HCT116 (cell line): ENCODE results near the gene PCYT1A. TPM values are rescaled to one million over a fixed set of nuclear protein-coding genes. Genes with fewer than 3 reads are reported as not detected.

Source experiments
- ATAC-seq: fragments of 200-7000 bp; cut with Tn5 transposase; 2 replicates; pipeline ENCODE4 v1.9.1; 2020; ENCODE audit warnings: mild to moderate bottlenecking, moderate library complexity
- BruUV-seq: library from RNA; stranded (reverse); fragments of 400-500 nt; replicated peaks from 2 replicates; lab custom pipeline; 2021; lab: Mats Ljungman, UMichigan
- CTCF ChIA-PET: fragments of 300-600 bp; sonication (Branson Sonifier 250); formaldehyde crosslinking; loops from one replicate; lab custom pipeline; 2021; ENCODE audit warnings: antibody characterized with exemption; lab: Charles Lee
- POLR2A ChIA-PET: fragments of 300-600, 350-600 bp; sonication (Branson Sonifier 250); formaldehyde crosslinking; loops from one replicate; lab custom pipeline; 2021; ENCODE audit warnings: antibody characterized with exemption; lab: Charles Lee
- RAD21 ChIA-PET, 2 experiments: fragments of 300-600 bp; sonication (Branson Sonifier 250); formaldehyde crosslinking; loops; one replicate each; lab custom pipeline; 2023; ENCODE audit warnings: low total read pairs in 2 of 2; ENCODE audit not compliant: uncharacterized antibody in 2 of 2, unreplicated experiment in 2 of 2, low non-redundant PET in 1 of 2; lab: Charles Lee
- DNase-seq: peaks from one replicate; pipeline ENCODE4 v3.0.0-alpha.2; 2010; ENCODE audit warnings: low read depth, low spot score
- H2AFZ ChIP-seq: fragments of 200-600 bp; shearing (Covaris generic), sonication (generic); 2 replicates; pipeline ENCODE4 v1.6.1; 2017; ENCODE audit warnings: low read depth, mixed run types, mixed read lengths, antibody characterized with exemption, low read length; ENCODE audit not compliant: poor library complexity, severe bottlenecking
- H3K27ac ChIP-seq: 2 replicates; pipeline ENCODE4 v1.5.1; 2012; ENCODE audit warnings: low read depth, low read length
- H3K27me3 ChIP-seq: fragments of 200-600 bp; sonication (generic); 2 replicates; pipeline ENCODE4 v1.6.1; 2016; ENCODE audit warnings: mixed run types, low read length, mixed read lengths; ENCODE audit not compliant: insufficient read depth
- H3K36me3 ChIP-seq, 2 experiments: fragments of 200-500 bp in 1 of 2; fragments of 200-600 bp in 1 of 2; sonication (Bioruptor generic) in 1 of 2; sonication (generic) in 1 of 2; 2 replicates each; pipeline versions ENCODE4 v1.5.1 to v1.6.1; 2014 to 2016; ENCODE audit warnings: low read length in 2 of 2, inconsistent platforms in 1 of 2, mixed read lengths in 1 of 2, mixed run types in 1 of 2; ENCODE audit not compliant: insufficient read depth in 2 of 2, control insufficient read depth in 1 of 2
- H3K4me1 ChIP-seq, 2 experiments: fragments of 200-600 bp in 1 of 2; sonication (generic) in 1 of 2; 2 replicates each; pipeline versions ENCODE4 v1.5.1 to v1.6.1; 2012 to 2017; ENCODE audit warnings: low read length in 2 of 2, inconsistent platforms in 1 of 2, mild to moderate bottlenecking in 1 of 2, mixed read lengths in 1 of 2, mixed run types in 1 of 2, moderate library complexity in 1 of 2; ENCODE audit not compliant: insufficient read depth in 2 of 2, control insufficient read depth in 1 of 2
- H3K4me2 ChIP-seq: fragments of 200-600 bp; sonication (generic); 2 replicates; pipeline ENCODE4 v1.6.1; 2017; ENCODE audit warnings: mixed run types, low read length, mixed read lengths
- H3K4me3 ChIP-seq, 2 experiments: fragments of 200-600 bp in 1 of 2; sonication (generic) in 1 of 2; replicated peaks in 1 of 2; 2 replicates each; pipeline ENCODE4 v1.5.1; 2011 to 2016; ENCODE audit warnings: low read length in 2 of 2, control low read depth in 1 of 2, low read depth in 1 of 2, mild to moderate bottlenecking in 1 of 2, mixed read lengths in 1 of 2, mixed run types in 1 of 2
- H3K79me2 ChIP-seq: fragments of 200-600 bp; sonication (generic); 2 replicates; pipeline ENCODE4 v1.6.1; 2017; ENCODE audit warnings: mild to moderate bottlenecking, mixed run types, low read length, moderate library complexity, mixed read lengths; ENCODE audit not compliant: insufficient read depth
- H3K9ac ChIP-seq: fragments of 200-600 bp; sonication (generic); 2 replicates; pipeline ENCODE4 v1.6.1; 2016; ENCODE audit warnings: low read length, mixed read lengths
- H3K9me2 ChIP-seq: fragments of 200-600 bp; sonication (generic), shearing (Covaris generic); 2 replicates; pipeline ENCODE4 v1.6.1; 2017; ENCODE audit warnings: mixed run types, mild to moderate bottlenecking, moderate library complexity; ENCODE audit not compliant: insufficient read depth
- H3K9me3 ChIP-seq, 2 experiments: fragments of 200-500 bp in 1 of 2; fragments of 200-600 bp in 1 of 2; sonication (Bioruptor generic) in 1 of 2; sonication (generic) in 1 of 2; 2 replicates each; pipeline ENCODE4 v1.6.1; 2014 to 2017; ENCODE audit warnings: low read length in 2 of 2, mixed read lengths in 2 of 2, inconsistent platforms in 1 of 2, low read depth in 1 of 2, mild to moderate bottlenecking in 1 of 2, mixed run types in 1 of 2, moderate library complexity in 1 of 2; ENCODE audit not compliant: control insufficient read depth in 1 of 2, insufficient read depth in 1 of 2
- H4K20me1 ChIP-seq: fragments of 200-600 bp; sonication (generic), shearing (Covaris generic); 2 replicates; pipeline ENCODE4 v1.6.1; 2017; ENCODE audit warnings: mixed run types, mild to moderate bottlenecking, moderate library complexity; ENCODE audit not compliant: insufficient read depth
- CBX3 ChIP-seq: IDR thresholded peaks from 2 replicates; pipeline ENCODE4 v1.6.1; 2012; ENCODE audit warnings: low read depth
- EZH2phosphoT487 ChIP-seq: fragments of 200-600 bp; IDR thresholded peaks from 2 replicates; pipeline ENCODE4 v1.6.1; 2018; ENCODE audit warnings: antibody characterized with exemption, borderline replicate concordance
- FOSL1 ChIP-seq: IDR thresholded peaks from 2 replicates; pipeline ENCODE4 v1.6.1; 2012; ENCODE audit warnings: low read depth
- JUND ChIP-seq: IDR thresholded peaks from 2 replicates; pipeline ENCODE4 v1.6.1; 2012
- POLR2A ChIP-seq: IDR thresholded peaks from 2 replicates; pipeline ENCODE4 v1.7.0; 2011; ENCODE audit warnings: borderline replicate concordance; ENCODE audit not compliant: insufficient read depth, insufficient read length; ENCODE audit errors: extremely low read depth
- POLR2AphosphoS5 ChIP-seq: IDR thresholded peaks from 2 replicates; pipeline ENCODE4 v1.6.1; 2011; ENCODE audit warnings: mild to moderate bottlenecking, low read depth, low read length, moderate library complexity
- RAD21 ChIP-seq: IDR thresholded peaks from 2 replicates; pipeline ENCODE4 v1.6.1; 2012; ENCODE audit warnings: low read depth, mild to moderate bottlenecking
- SIN3A ChIP-seq: IDR thresholded peaks from 2 replicates; pipeline ENCODE4 v1.6.1; 2012; ENCODE audit warnings: low read depth
- ZFX ChIP-seq: fragments of 450-650 bp; IDR thresholded peaks from 2 replicates; pipeline ENCODE4 v1.6.1; 2017
- ZNF274 ChIP-seq: fragments of 200-500 bp; sonication (Bioruptor generic); IDR thresholded peaks from 2 replicates; pipeline ENCODE4 v1.6.1; 2014; ENCODE audit warnings: mild to moderate bottlenecking, low read depth, low read length, inconsistent platforms
- intact Hi-C: fragments of 100-400 bp; cut with micrococcal nuclease; formaldehyde crosslinking; loops from 2 replicates; pipeline ENCODE4 v1.10.0; 2022
- total RNA-seq: library from RNA; stranded (reverse); gene quantifications from one replicate; pipeline ENCODE4 v1.2.1, GENCODE V29; 2021; ENCODE audit not compliant: unreplicated experiment
- TF ChIP-seq, protein P1 (sequence below): IDR thresholded peaks from 2 replicates; pipeline ENCODE4 v1.6.1; 2012
- TF ChIP-seq, protein P2 (sequence below), 3 experiments: fragments of 200-600 bp in 1 of 3; sonication (generic) in 1 of 3; IDR thresholded peaks in 2 of 3; conservative IDR thresholded peaks in 1 of 3; 2 replicates each; pipeline ENCODE4 v1.5.1; 2012 to 2017; ENCODE audit warnings: low read depth in 2 of 3, low read length in 2 of 3, antibody characterized with exemption in 1 of 3, borderline replicate concordance in 1 of 3, control low read depth in 1 of 3, mild to moderate bottlenecking in 1 of 3, mixed read lengths in 1 of 3, mixed run types in 1 of 3, moderate library complexity in 1 of 3; ENCODE audit not compliant: insufficient read depth in 1 of 3
- TF ChIP-seq, protein P3 (sequence below): IDR thresholded peaks from 2 replicates; pipeline ENCODE4 v1.6.1; 2012; ENCODE audit warnings: low read depth

PCYT1A gene
- total RNA-seq, 1 experiment from 2014 or later = 32.1 TPM

DNA sequence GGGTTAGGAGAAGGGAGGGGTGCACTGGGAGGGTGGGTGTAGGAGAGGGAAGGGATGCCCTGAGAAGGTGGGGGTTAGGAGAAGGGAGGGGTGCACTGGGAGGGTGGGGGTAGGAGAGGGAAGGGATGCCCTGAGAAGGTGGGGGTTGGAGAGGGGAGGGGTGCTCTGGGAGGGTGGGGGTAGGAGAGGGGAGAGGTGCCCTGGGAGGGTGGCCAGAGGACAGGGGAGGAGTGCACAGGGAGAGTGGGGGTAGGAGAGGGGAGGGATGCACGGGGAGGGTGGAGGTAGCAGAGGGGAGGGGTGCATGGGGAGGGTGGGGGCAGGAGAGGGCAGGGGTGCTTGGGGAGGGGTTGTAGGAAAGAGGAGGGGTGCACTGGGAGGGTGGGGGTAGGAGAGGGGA lies 47.5 kb upstream of the PCYT1A start:
- POLR2A ChIA-PET = no interaction called here
- intact Hi-C loops = loop anchor here (5.0 kb wide), 1 partner anchor 167 kb away; the partner anchor contains the start of gene RNF168

More for the DNA sequence above, 47.5 kb upstream of the PCYT1A start:
- TF ChIP-seq, protein P1, sequence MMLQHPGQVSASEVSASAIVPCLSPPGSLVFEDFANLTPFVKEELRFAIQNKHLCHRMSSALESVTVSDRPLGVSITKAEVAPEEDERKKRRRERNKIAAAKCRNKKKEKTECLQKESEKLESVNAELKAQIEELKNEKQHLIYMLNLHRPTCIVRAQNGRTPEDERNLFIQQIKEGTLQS = no peak
- TF ChIP-seq ZNF274 = no peak
- no peak for TF ChIP-seq POLR2A
- TF ChIP-seq FOSL1 = no peak
- TF ChIP-seq, protein P2, sequence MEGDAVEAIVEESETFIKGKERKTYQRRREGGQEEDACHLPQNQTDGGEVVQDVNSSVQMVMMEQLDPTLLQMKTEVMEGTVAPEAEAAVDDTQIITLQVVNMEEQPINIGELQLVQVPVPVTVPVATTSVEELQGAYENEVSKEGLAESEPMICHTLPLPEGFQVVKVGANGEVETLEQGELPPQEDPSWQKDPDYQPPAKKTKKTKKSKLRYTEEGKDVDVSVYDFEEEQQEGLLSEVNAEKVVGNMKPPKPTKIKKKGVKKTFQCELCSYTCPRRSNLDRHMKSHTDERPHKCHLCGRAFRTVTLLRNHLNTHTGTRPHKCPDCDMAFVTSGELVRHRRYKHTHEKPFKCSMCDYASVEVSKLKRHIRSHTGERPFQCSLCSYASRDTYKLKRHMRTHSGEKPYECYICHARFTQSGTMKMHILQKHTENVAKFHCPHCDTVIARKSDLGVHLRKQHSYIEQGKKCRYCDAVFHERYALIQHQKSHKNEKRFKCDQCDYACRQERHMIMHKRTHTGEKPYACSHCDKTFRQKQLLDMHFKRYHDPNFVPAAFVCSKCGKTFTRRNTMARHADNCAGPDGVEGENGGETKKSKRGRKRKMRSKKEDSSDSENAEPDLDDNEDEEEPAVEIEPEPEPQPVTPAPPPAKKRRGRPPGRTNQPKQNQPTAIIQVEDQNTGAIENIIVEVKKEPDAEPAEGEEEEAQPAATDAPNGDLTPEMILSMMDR (IDR thresholded peaks at IDR 0.05 in 2 of 3, conservative IDR thresholded peaks at IDR 0.05 in 1 of 3; ENCODE audit: borderline replicate concordance in 1 of 3, insufficient read depth in 1 of 3, low read depth in 2 of 3, low read length in 2 of 3) = no peak
- TF ChIP-seq JUND = no peak
- no peak for TF ChIP-seq ZFX
- TF ChIP-seq, protein P3, sequence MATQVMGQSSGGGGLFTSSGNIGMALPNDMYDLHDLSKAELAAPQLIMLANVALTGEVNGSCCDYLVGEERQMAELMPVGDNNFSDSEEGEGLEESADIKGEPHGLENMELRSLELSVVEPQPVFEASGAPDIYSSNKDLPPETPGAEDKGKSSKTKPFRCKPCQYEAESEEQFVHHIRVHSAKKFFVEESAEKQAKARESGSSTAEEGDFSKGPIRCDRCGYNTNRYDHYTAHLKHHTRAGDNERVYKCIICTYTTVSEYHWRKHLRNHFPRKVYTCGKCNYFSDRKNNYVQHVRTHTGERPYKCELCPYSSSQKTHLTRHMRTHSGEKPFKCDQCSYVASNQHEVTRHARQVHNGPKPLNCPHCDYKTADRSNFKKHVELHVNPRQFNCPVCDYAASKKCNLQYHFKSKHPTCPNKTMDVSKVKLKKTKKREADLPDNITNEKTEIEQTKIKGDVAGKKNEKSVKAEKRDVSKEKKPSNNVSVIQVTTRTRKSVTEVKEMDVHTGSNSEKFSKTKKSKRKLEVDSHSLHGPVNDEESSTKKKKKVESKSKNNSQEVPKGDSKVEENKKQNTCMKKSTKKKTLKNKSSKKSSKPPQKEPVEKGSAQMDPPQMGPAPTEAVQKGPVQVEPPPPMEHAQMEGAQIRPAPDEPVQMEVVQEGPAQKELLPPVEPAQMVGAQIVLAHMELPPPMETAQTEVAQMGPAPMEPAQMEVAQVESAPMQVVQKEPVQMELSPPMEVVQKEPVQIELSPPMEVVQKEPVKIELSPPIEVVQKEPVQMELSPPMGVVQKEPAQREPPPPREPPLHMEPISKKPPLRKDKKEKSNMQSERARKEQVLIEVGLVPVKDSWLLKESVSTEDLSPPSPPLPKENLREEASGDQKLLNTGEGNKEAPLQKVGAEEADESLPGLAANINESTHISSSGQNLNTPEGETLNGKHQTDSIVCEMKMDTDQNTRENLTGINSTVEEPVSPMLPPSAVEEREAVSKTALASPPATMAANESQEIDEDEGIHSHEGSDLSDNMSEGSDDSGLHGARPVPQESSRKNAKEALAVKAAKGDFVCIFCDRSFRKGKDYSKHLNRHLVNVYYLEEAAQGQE = no peak
- no peak for TF ChIP-seq EZH2phosphoT487
- no peak for TF ChIP-seq SIN3A
- no peak for TF ChIP-seq POLR2AphosphoS5
- TF ChIP-seq RAD21 = no peak
- no peak for TF ChIP-seq CBX3
- H3K27me3 ChIP-seq = no peaks in the 10 kb centered on the region
- no peak overlapping the region for H3K4me3 ChIP-seq
- H2AFZ ChIP-seq = no peak overlapping the region
- BruUV-seq = no TSS peak
- H4K20me1 ChIP-seq = no peaks in the 10 kb centered on the region
- ChIA-PET RAD21 (no interaction called here), CTCF (no interaction called here)
- no peaks in the 10 kb centered on the region for H3K9me3 ChIP-seq
- no peaks in the 10 kb centered on the region for H3K9me2 ChIP-seq
- H3K4me2 ChIP-seq = no peak overlapping the region
- ATAC-seq = no peak
- H3K36me3 ChIP-seq = no peaks in the 10 kb centered on the region
- H3K9ac ChIP-seq = no peak overlapping the region
- no peak overlapping the region for H3K27ac ChIP-seq
- DNase-seq = no peak
- peaks cover 39 to 47% of the 10 kb centered on the region in 2 experiments for H3K4me1 ChIP-seq
- H3K79me2 ChIP-seq = no peaks in the 10 kb centered on the region; the same call in 1 of the 2 replicates
